PC-9 (cell line): ENCODE data around the gene SESN1. TPM values are rescaled to one million over a fixed set of nuclear protein-coding genes. Genes with fewer than 3 reads are reported as not detected.

ENCODE experiments used
- BruUV-seq: library from RNA; stranded (reverse); fragments of 400-500 nt; replicated peaks from 2 replicates; lab custom pipeline; 2021; lab: Mats Ljungman, UMichigan
- CTCF ChIA-PET: fragments of 300-600 bp; sonication (Branson Sonifier 250); formaldehyde crosslinking; loops from one replicate; lab custom pipeline; 2022; ENCODE audit warnings: antibody characterized with exemption; lab: Charles Lee
- POLR2A ChIA-PET: fragments of 300-600 bp; sonication (Branson Sonifier 250); formaldehyde crosslinking; loops from one replicate; lab custom pipeline; 2022; ENCODE audit warnings: antibody characterized with exemption; ENCODE audit not compliant: unreplicated experiment; lab: Charles Lee
- DNase-seq, 2 experiments: peaks; one replicate each; pipeline versions ENCODE4 v3.0.0 to v3.0.0-alpha.2; 2015 to 2022; ENCODE audit warnings: mixed read lengths in 1 of 2
- H2AFZ ChIP-seq: fragments of 200-600 bp; sonication (generic); 2 replicates; pipeline ENCODE4 v1.8.1; 2017; ENCODE audit warnings: antibody characterized with exemption
- H3F3A ChIP-seq: fragments of 200-600 bp; sonication (generic); 2 replicates; pipeline ENCODE4 v1.8.1; 2017; ENCODE audit warnings: antibody characterized with exemption, mild to moderate bottlenecking, low read depth; ENCODE audit not compliant: insufficient read depth
- H3K27ac ChIP-seq: fragments of 200-600 bp; sonication (generic); 2 replicates; pipeline ENCODE4 v1.6.1; 2016; ENCODE audit warnings: mixed run types
- H3K27me3 ChIP-seq: fragments of 200-600 bp; sonication (generic); 2 replicates; pipeline ENCODE4 v1.6.1; 2016; ENCODE audit warnings: low read depth, mixed run types; ENCODE audit not compliant: insufficient read depth
- H3K36me3 ChIP-seq: fragments of 200-600 bp; sonication (generic); 2 replicates; pipeline ENCODE4 v1.6.1; 2016; ENCODE audit warnings: low read depth, mixed run types
- H3K4me1 ChIP-seq: fragments of 200-600 bp; sonication (generic); replicated peaks from 2 replicates; pipeline ENCODE4 v1.6.1; 2016; ENCODE audit warnings: mixed run types; ENCODE audit not compliant: insufficient read depth
- H3K4me2 ChIP-seq: fragments of 200-600 bp; sonication (generic); 2 replicates; pipeline ENCODE4 v1.6.1; 2017; ENCODE audit warnings: mixed run types
- H3K4me3 ChIP-seq: fragments of 200-600 bp; sonication (generic); 2 replicates; pipeline ENCODE4 v1.6.1; 2016; ENCODE audit warnings: mixed run types
- H3K79me2 ChIP-seq: fragments of 200-600 bp; sonication (generic); 2 replicates; pipeline ENCODE4 v1.6.1; 2017; ENCODE audit warnings: low read depth, mixed run types
- H3K9me2 ChIP-seq: fragments of 200-600 bp; sonication (generic); 2 replicates; pipeline ENCODE4 v1.8.1; 2017; ENCODE audit warnings: mild to moderate bottlenecking; ENCODE audit not compliant: insufficient read depth
- H3K9me3 ChIP-seq: fragments of 200-600 bp; sonication (generic); 2 replicates; pipeline ENCODE4 v1.8.1; 2016; ENCODE audit warnings: low read depth; ENCODE audit not compliant: insufficient read depth
- H4K20me1 ChIP-seq: fragments of 200-600 bp; sonication (generic); 2 replicates; pipeline ENCODE4 v1.8.1; 2017; ENCODE audit not compliant: insufficient read depth
- CTCF ChIP-seq: fragments of 200-600 bp; sonication (generic); conservative IDR thresholded peaks from 2 replicates; pipeline ENCODE4 v1.6.1; 2017; ENCODE audit warnings: mixed run types, antibody characterized with exemption, mild to moderate bottlenecking, moderate library complexity
- EZH2 ChIP-seq: fragments of 200-600 bp; sonication (generic); IDR thresholded peaks from 2 replicates; pipeline ENCODE4 v1.8.0; 2017; ENCODE audit warnings: antibody characterized with exemption, low read depth
- intact Hi-C: fragments of 100-400 bp; cut with micrococcal nuclease; formaldehyde crosslinking; loops from one replicate; pipeline ENCODE4 v1.10.0; 2022; ENCODE audit not compliant: unreplicated experiment
- total RNA-seq: library from RNA; stranded (reverse); gene quantifications from 2 replicates; pipeline ENCODE4 v1.2.3, GENCODE V29; 2021

The SESN1 gene
- total RNA-seq, 1 experiment from 2014 or later, result 6.5 TPM

- Histone ChIP-seq H2AFZ (peak within 1 kb of the TSS; percentile 99), H3K9me2 (no peaks in the 10 kb centered on the region), H3K36me3 (no peaks in the 10 kb centered on the region), H3K27ac (peak within 1 kb of the TSS; percentile 90), H3K4me2 (peak within 1 kb of the TSS; percentile 91), H3K27me3 (no peaks in the 10 kb centered on the region), H3K79me2 (peaks cover 54% of the 10 kb centered on the region), H3F3A (peaks cover 15% of the 10 kb centered on the region), H4K20me1 (no peaks in the 10 kb centered on the region; the same call in 1 of the 2 replicates), H3K4me3 (peak within 1 kb of the TSS; percentile 80), H3K9me3 (no peaks in the 10 kb centered on the region), H3K4me1 (peaks cover 36% of the 10 kb centered on the region)
- intact Hi-C loops, result loop anchor here (1.0 to 10.0 kb wide), 5 partner anchors 78 to 834 kb away; partner anchors contain the start of genes AK9, CD164, FIG4 and SNX3
- BruUV-seq, result TSS peak; percentile 85
- TF ChIP-seq CTCF (no peak), EZH2 (no peak)
- peak; percentile 90 to 94 for DNase-seq
- CTCF ChIA-PET, result no interaction called here
- POLR2A ChIA-PET, result interaction anchor here (0.6 to 1.3 kb wide), 6 partner anchors 91 to 1110 kb away, joined by 3 to 10 read pairs (median 4); partner anchors contain the start of genes PPIL6 and SMPD2
Measured at GRCh38 chr6:109095036-109095834, 589 bp upstream of the SESN1 start, which contains the start of gene CEP57L1. Gene CEP57L1 (plus strand): TSS chr6:109095507. CDS start chr6:109145222, 49,715 bp downstream.

GRCh38 chr6:109093732-109094415 is 772 bp downstream of the SESN1 start:
- Histone ChIP-seq H3K9me3 (no peaks in the 10 kb centered on the region), H3K4me3 (peak overlapping the region; percentile 80), H3K9me2 (no peaks in the 10 kb centered on the region), H3K27me3 (no peaks in the 10 kb centered on the region), H4K20me1 (no peaks in the 10 kb centered on the region; the same call in 1 of the 2 replicates), H3K27ac (peak overlapping the region; percentile 90; the same call in 1 of the 2 replicates), H3K4me2 (peak overlapping the region; percentile 91), H3K79me2 (peaks cover 54% of the 10 kb centered on the region), H3F3A (peaks cover 15% of the 10 kb centered on the region), H3K4me1 (peaks cover 36% of the 10 kb centered on the region), H3K36me3 (no peaks in the 10 kb centered on the region), H2AFZ (peak overlapping the region; percentile 99)
- TSS peak; percentile 46 for BruUV-seq
- ChIA-PET CTCF (interaction anchor here (0.6 to 0.7 kb wide), 4 partner anchors 16 to 1086 kb away, joined by 3 to 5 read pairs (median 4); partner anchors contain the start of gene WASF1), POLR2A (interaction anchor here (0.6 to 1.3 kb wide), 8 partner anchors 10 to 976 kb away, joined by 3 to 12 read pairs (median 4); no protein-coding TSS in a partner anchor)
- no peak for DNase-seq
- intact Hi-C loops, result loop anchor here (2.0 to 10.0 kb wide), 4 partner anchors 79 to 833 kb away; partner anchors contain the start of genes AK9, FIG4, SNX3 and ZBTB24
- TF ChIP-seq CTCF, result no peak
- no peak for TF ChIP-seq EZH2

- H3K27ac ChIP-seq, result no peak overlapping the region
- no peak for TF ChIP-seq EZH2
- TF ChIP-seq CTCF, result no peak
- H3K27me3 ChIP-seq, result no peaks in the 10 kb centered on the region
- H3K4me3 ChIP-seq, result peak overlapping the region; percentile 80
- H2AFZ ChIP-seq, result no peak overlapping the region
- H4K20me1 ChIP-seq, result no peaks in the 10 kb centered on the region; the same call in 1 of the 2 replicates
- no peaks in the 10 kb centered on the region for H3K9me2 ChIP-seq
- no peaks in the 10 kb centered on the region for H3K9me3 ChIP-seq
- ChIA-PET CTCF (no interaction called here), POLR2A (no interaction called here)
- intact Hi-C loops, result loop anchor here (10.0 kb wide), 2 partner anchors 393 to 603 kb away; partner anchors contain the start of genes AK9, FIG4 and ZBTB24
- BruUV-seq, result no TSS peak
- H3K4me1 ChIP-seq, result peaks cover 33% of the 10 kb centered on the region
- no peak for DNase-seq
- peaks cover 15% of the 10 kb centered on the region for H3F3A ChIP-seq
- no peaks in the 10 kb centered on the region for H3K36me3 ChIP-seq
- peaks cover 44% of the 10 kb centered on the region for H3K79me2 ChIP-seq
- H3K4me2 ChIP-seq, result peak overlapping the region; percentile 91
Measured at GRCh38 chr6:109092074-109092473, 2.6 kb downstream of the SESN1 start.
